ENCODE results near the gene NAPSA. TPM values are rescaled to one million over a fixed set of nuclear protein-coding genes. Genes with fewer than 3 reads are reported as not detected.
"Not testable (repeated sequence)": the region's sequence is repeated elsewhere in the genome, so short reads cannot be mapped to it uniquely, and the experiment has no call there.

Gene NAPSA
- total RNA-seq, 4 donors from 2014 or later = 0.17 to 3.7 (median 0.81) TPM

- Histone ChIP-seq H3K4me3 (peak overlapping the region; percentile 44 to 59 (median 52)), H3K27ac (replicated peaks in 1 of 4) (peak overlapping the region; percentile 75 to 87 (median 86)), H3K4me1 (peaks cover 3 to 17% (median 15%) of the 10 kb centered on the region in 4 donors), H3K27me3 (no peaks in the 10 kb centered on the region), H3K36me3 (no peaks in the 10 kb centered on the region), H3K9me3 (no peaks in the 10 kb centered on the region)
- TF ChIP-seq EP300 (IDR thresholded peaks at IDR 0.05) = no peak
- TF ChIP-seq POLR2AphosphoS5 (IDR thresholded peaks at IDR 0.05) = peak; percentile 39 to 47
- peak; percentile 88 to 91 (median 88) for TF ChIP-seq CTCF (IDR thresholded peaks at IDR 0.05)
- TF ChIP-seq POLR2A (IDR thresholded peaks at IDR 0.05; ENCODE audit: low read depth) = no peak
- intact Hi-C loops (cut with DNase I) = loop anchor here (5.0 kb wide), 1 partner anchor 425 kb away; no protein-coding TSS in a partner anchor
- DNase-seq (ENCODE audit: extremely low spot score) = peak; percentile 94
- WGBS = 10% methylated on average over 48 of the region's 54 CpGs
Observed at GRCh38 chr19:50357178-50358100, 8.0 kb downstream of the NAPSA start.

DNA sequence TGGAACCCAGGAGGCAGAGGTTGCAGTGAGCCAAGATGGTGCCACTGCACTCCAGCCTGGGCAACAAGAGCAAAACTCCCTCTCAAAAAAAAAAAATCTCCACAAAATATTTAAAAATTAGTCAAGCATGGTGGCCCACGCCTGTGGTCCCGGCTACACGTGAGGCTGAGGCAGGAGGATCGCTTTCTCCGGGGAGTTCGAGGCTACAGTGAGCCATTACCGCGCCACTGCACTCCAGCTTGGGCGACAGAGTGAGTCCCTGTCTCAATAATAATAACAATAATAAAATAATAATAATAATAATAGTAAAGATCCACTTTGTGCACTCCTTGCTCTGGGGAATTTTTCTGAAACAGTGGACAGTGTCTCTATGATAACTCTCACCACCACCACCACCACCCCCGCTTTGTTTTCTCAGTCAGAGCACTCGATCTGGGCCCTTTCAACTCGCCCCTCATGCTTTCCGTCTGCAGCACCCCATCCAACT is 8.7 kb downstream of the NAPSA start:
- TF ChIP-seq CTCF (IDR thresholded peaks at IDR 0.05) (no peak), EP300 (IDR thresholded peaks at IDR 0.05) (no peak), POLR2AphosphoS5 (IDR thresholded peaks at IDR 0.05) (no peak), POLR2A (IDR thresholded peaks at IDR 0.05; ENCODE audit: low read depth) (no peak)
- 37% methylated on average over 13 of the region's 13 CpGs for WGBS
- no peaks in the 10 kb centered on the region for H3K9me3 ChIP-seq
- intact Hi-C loops (cut with DNase I) = loop anchor here (5.0 kb wide), 1 partner anchor 426 kb away; no protein-coding TSS in a partner anchor
- no peaks in the 10 kb centered on the region for H3K36me3 ChIP-seq
- H3K4me1 ChIP-seq = peaks cover 3 to 17% (median 15%) of the 10 kb centered on the region in 4 donors
- no peaks in the 10 kb centered on the region for H3K27me3 ChIP-seq
- H3K27ac ChIP-seq (replicated peaks in 1 of 4) = peak overlapping the region; percentile 75 to 87 (median 86)
- peak overlapping the region in 3 of 4 donors; percentile 44 to 53 (median 52) for H3K4me3 ChIP-seq
- no peak for DNase-seq (ENCODE audit: extremely low spot score)

DNA sequence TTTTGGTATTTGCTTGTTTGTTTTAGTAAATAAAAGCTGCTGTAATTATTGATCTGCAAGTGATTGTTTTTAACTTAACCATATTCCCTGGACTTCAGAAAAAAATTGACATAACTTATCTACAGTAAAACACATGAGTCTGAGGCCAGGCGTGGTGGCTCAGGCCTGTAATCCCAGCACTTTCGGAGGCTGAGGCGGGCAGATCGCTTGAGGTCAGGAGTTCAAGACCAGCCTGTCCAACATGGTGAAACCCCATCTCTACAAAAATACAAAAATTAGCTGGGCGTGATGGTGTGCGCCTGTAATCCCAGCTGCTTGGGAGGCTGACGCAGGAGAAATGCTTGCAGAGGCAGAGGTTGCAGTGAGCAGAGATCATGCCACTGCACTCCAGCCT is 12.0 kb downstream of the NAPSA start:
- H3K27ac ChIP-seq (replicated peaks in 1 of 4); H3K9me3 ChIP-seq; H3K36me3 ChIP-seq; H3K4me3 ChIP-seq; intact Hi-C loops (cut with DNase I); DNase-seq (ENCODE audit: extremely low spot score); H3K27me3 ChIP-seq: not testable (repeated sequence)
- H3K4me1 ChIP-seq = peaks cover 3 to 14% (median 12%) of the 10 kb centered on the region in 4 donors
- 92% methylated on average over 7 of the region's 7 CpGs for WGBS

DNA sequence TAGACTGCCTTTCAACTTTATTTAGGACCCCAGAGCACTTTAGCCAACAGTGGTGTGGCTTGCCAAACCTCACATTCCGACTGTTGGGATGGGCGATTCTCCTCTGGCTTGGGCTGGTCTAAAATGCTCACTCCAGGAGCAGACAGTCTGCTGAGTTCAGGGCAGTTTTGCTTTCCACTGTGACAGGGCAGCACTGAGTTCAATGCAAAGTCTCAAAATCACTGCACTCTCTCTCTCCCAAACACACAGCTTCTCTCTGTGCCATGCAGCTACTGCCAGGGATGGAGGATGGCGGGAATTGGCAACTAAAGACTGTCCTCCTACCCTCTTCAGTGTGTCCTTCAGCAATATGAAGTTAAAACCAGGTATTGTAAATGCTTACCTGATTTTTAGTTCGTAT is 13.2 kb downstream of the NAPSA start:
- no peak for DNase-seq (ENCODE audit: extremely low spot score)
- WGBS = 58% methylated on average over 4 of the region's 4 CpGs

More for the DNA sequence above, 13.2 kb downstream of the NAPSA start:
- peaks cover 0 to 4% (median 0%) of the 10 kb centered on the region in 4 donors for H3K27me3 ChIP-seq
- H3K4me1 ChIP-seq = peaks cover 0 to 2% (median 1%) of the 10 kb centered on the region in 4 donors
- H3K4me3 ChIP-seq = no peak overlapping the region
- H3K36me3 ChIP-seq = no peaks in the 10 kb centered on the region
- TF ChIP-seq EP300 (IDR thresholded peaks at IDR 0.05) (no peak), POLR2AphosphoS5 (IDR thresholded peaks at IDR 0.05) (no peak), CTCF (IDR thresholded peaks at IDR 0.05) (no peak), POLR2A (IDR thresholded peaks at IDR 0.05; ENCODE audit: low read depth) (no peak)
- intact Hi-C loops (cut with DNase I) = no loop called here
- H3K27ac ChIP-seq (replicated peaks in 1 of 4) = no peak overlapping the region
- H3K9me3 ChIP-seq = no peaks in the 10 kb centered on the region

Measured in esophagus muscularis mucosa (tissue), 4 donors.